ENCODE data around the gene XDH. TPM values are rescaled to one million over a fixed set of nuclear protein-coding genes. Genes with fewer than 3 reads are reported as not detected.

The XDH gene
- total and polyA plus RNA-seq, 12 donors, result 0.01 to 0.16 (median 0.08) TPM; not detected in 7

DNA sequence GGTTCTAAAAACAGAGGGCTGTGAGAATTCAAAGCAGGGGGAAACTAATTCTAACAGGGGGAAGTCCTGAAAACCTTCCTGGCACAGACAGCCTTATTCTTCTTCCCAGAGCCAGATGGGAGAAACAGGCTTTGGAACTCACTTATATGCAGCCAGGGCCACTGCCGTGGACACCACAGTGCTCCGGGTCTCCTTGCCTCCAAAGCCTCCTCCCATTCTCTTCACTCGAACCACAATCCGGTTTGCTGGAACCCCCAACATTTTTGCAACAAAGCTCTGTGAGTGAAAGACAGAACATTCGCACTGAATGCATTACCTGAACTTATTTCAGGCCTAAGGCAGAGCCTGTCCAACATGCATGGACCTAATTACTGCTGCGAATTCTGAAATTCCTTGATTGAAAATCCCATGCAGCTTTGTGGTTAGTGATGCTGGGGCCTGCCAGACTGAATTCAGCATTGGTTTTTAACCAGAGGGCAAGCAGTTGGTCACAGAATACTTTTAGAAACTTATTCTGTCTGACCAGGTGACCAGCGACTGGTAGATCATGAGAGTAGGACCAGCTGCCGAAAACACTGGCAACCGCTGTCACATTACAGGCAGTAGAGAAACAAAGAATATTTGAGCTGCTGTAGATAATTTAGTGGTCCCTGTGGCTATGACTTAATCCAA lies 48.6 kb downstream of the XDH start:
- Histone ChIP-seq H3K27ac (no peak overlapping the region), H3K9me3 (no peaks in the 10 kb centered on the region), H3K4me1 (no peaks in the 10 kb centered on the region), H3K27me3 (no peaks in the 10 kb centered on the region), H3K36me3 (no peaks in the 10 kb centered on the region), H3K4me3 (no peak overlapping the region)
- ATAC-seq, result no peak
- 88 to 90% methylated on average over 9 of the region's 9 CpGs for WGBS, 2 donors
- DNase-seq, result no peak
- intact Hi-C loops (cut with DNase I), result loop anchor here in 1 of 10 donors (5.0 kb wide), 1 partner anchor 951 kb away; no protein-coding TSS in a partner anchor
- TF ChIP-seq, protein P1, sequence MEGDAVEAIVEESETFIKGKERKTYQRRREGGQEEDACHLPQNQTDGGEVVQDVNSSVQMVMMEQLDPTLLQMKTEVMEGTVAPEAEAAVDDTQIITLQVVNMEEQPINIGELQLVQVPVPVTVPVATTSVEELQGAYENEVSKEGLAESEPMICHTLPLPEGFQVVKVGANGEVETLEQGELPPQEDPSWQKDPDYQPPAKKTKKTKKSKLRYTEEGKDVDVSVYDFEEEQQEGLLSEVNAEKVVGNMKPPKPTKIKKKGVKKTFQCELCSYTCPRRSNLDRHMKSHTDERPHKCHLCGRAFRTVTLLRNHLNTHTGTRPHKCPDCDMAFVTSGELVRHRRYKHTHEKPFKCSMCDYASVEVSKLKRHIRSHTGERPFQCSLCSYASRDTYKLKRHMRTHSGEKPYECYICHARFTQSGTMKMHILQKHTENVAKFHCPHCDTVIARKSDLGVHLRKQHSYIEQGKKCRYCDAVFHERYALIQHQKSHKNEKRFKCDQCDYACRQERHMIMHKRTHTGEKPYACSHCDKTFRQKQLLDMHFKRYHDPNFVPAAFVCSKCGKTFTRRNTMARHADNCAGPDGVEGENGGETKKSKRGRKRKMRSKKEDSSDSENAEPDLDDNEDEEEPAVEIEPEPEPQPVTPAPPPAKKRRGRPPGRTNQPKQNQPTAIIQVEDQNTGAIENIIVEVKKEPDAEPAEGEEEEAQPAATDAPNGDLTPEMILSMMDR (IDR thresholded peaks at IDR 0.05), result no peak

DNA sequence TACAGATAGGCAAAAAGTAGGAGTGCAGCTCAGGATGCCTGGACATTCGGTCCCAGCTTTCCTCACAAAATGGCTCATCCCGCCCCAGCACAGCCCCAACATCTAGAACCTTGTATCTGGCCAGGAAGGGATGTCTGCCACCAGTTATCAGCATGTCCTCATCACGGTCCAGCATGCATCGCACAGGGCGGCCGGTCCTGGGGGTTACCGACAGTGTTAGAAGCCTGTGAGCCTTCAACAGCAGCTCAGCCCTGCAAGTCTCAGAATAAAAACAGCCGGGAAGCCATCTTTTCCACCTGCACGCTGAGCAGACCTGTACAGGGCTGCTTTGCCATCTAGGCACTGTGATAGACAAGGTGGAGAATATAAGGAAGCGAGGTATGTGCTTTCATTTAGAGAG lies 49.2 kb downstream of the XDH start:
- DNase-seq (no peak), ATAC-seq (no peak)
- no peak overlapping the region for H3K27ac ChIP-seq
- H3K4me1 ChIP-seq, result no peaks in the 10 kb centered on the region
- 87 to 91% methylated on average over 10 of the region's 10 CpGs for WGBS, 2 donors
- no peak overlapping the region for H3K4me3 ChIP-seq
- peaks cover 0 to 3% (median 0%) of the 10 kb centered on the region in 7 donors for H3K27me3 ChIP-seq
- TF ChIP-seq, protein P1 (IDR thresholded peaks at IDR 0.05), result no peak
- no peaks in the 10 kb centered on the region for H3K9me3 ChIP-seq
- no peaks in the 10 kb centered on the region for H3K36me3 ChIP-seq
- intact Hi-C loops (cut with DNase I), result loop anchor here in 1 of 10 donors (5.0 kb wide), 1 partner anchor 952 kb away; no protein-coding TSS in a partner anchor

DNA sequence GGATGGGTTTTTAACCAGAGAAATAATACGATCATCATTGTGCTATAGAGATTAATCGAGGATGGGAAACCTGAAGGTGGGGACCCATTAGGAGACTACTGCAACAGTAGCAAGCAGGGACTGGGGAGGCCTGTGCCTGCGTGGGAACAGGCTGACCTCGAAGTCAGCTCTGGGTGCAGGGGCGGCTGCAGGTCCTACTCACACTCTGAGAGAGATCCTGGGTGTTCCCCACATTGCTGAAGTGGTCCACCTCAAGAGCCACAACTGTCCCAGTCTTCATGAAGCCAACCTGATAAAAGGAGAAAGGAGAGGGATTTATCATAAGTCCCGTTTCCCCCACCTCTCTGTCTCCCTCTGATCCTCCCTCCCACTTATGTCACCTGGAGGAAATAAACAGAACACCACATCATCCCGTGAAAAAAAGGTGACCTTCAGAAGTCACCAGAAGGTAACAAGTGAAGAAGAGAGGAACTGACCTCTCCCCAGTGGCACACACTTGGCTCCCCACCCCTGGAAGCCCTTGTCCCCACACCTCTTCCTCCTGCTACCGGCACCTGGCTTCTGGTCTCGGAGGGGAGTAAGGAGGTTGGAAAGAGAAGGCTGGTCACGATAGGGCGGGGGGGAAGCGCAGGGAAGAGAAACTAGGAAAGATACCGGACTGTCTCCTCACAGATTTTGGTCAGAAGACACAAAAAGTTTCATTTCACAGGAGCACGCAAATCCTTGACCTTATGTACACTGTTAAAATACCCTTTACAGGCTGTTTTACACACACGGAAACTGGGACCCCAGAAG lies 50.4 kb downstream of the XDH start:
- Histone ChIP-seq H3K4me1 (no peaks in the 10 kb centered on the region), H3K4me3 (no peak overlapping the region), H3K9me3 (no peaks in the 10 kb centered on the region), H3K36me3 (no peaks in the 10 kb centered on the region), H3K27ac (no peak overlapping the region), H3K27me3 (peaks cover 0 to 8% (median 0%) of the 10 kb centered on the region in 7 donors)
- intact Hi-C loops (cut with DNase I), result no loop called here
- TF ChIP-seq, protein P1 (IDR thresholded peaks at IDR 0.05), result no peak
- DNase-seq (no peak), ATAC-seq (no peak)
- WGBS, 2 donors, result 81 to 86% methylated on average over 15 of the region's 15 CpGs

DNA sequence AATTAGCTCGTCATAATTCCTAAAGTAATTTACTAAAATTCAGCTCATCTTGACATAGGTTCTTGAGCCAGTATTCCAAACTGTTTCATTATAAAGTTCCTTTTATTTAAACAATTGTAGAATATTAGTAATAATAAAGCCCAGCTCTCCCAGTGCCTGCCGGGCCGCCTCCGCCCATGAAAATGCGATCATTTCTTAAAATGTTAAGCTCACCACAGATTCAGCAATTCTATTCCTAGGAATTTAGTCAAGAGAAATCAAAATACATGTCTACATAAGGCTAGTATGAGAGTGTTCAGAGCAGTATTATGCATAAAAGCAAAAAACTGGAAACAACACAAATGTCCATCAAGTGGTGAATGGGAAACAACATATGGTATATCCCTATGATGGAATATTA lies 52.0 kb downstream of the XDH start:
- DNase-seq (no peak), ATAC-seq (no peak)
- Histone ChIP-seq H3K27me3 (peaks cover 0 to 8% (median 0%) of the 10 kb centered on the region in 7 donors), H3K27ac (no peak overlapping the region), H3K36me3 (no peaks in the 10 kb centered on the region), H3K4me3 (no peak overlapping the region), H3K4me1 (no peaks in the 10 kb centered on the region), H3K9me3 (no peaks in the 10 kb centered on the region)
- WGBS, 2 donors, result 95 to 97% methylated on average over 5 of the region's 5 CpGs
- TF ChIP-seq, protein P1 (IDR thresholded peaks at IDR 0.05), result no peak
- intact Hi-C loops (cut with DNase I), result no loop called here
